Fibroblast of lung (primary cell): Measurements from ENCODE around the gene PSTPIP2. TPM values are rescaled to one million over a fixed set of nuclear protein-coding genes. Genes with fewer than 3 reads are reported as not detected.

Experiments
- DNase-seq, 2 donors: peaks; one replicate each; pipeline versions ENCODE4 v3.0.0 to v3.0.0-alpha.2; 2010; ENCODE audit warnings: low read depth in 2 of 2
- H2AFZ ChIP-seq: 2 replicates; pipeline ENCODE4 v1.5.1; 2012; ENCODE audit warnings: low read length, control low read depth, inconsistent platforms
- H3K27ac ChIP-seq: 2 replicates; pipeline ENCODE4 v1.5.1; 2011; ENCODE audit warnings: low read length, control low read depth; ENCODE audit not compliant: insufficient read depth
- H3K27me3 ChIP-seq: 2 replicates; pipeline ENCODE4 v1.5.1; 2011; ENCODE audit warnings: mild to moderate bottlenecking, low read length; ENCODE audit not compliant: control insufficient read depth, insufficient read depth
- H3K36me3 ChIP-seq: 2 replicates; pipeline ENCODE4 v1.5.1; 2011; ENCODE audit warnings: low read length; ENCODE audit not compliant: control insufficient read depth, insufficient read depth
- H3K4me1 ChIP-seq: 2 replicates; pipeline ENCODE4 v1.5.1; 2011; ENCODE audit warnings: low read length; ENCODE audit not compliant: control insufficient read depth, insufficient read depth; ENCODE audit errors: extremely low read depth
- H3K4me2 ChIP-seq: 2 replicates; pipeline ENCODE4 v1.5.1; 2011; ENCODE audit warnings: low read length, control low read depth; ENCODE audit not compliant: insufficient read depth; ENCODE audit errors: extremely low read depth
- H3K4me3 ChIP-seq, 4 experiments: fragments of 200-600 bp in 1 of 4; sonication (generic) in 1 of 4; replicated peaks in 1 of 4; 2 replicates each; pipeline ENCODE4 v1.5.1; 2011 to 2016; ENCODE audit warnings: low read length in 4 of 4, low read depth in 3 of 4, mild to moderate bottlenecking in 3 of 4, control low read depth in 2 of 4, inconsistent platforms in 1 of 4, mixed read lengths in 1 of 4; ENCODE audit not compliant: insufficient read depth in 1 of 4; ENCODE audit errors: control extremely low read depth in 1 of 4
- H3K79me2 ChIP-seq: 2 replicates; pipeline ENCODE4 v1.5.1; 2012; ENCODE audit warnings: mild to moderate bottlenecking, low read length, inconsistent platforms; ENCODE audit not compliant: control insufficient read depth, insufficient read depth
- H3K9ac ChIP-seq: 2 replicates; pipeline ENCODE4 v1.5.1; 2011; ENCODE audit warnings: mild to moderate bottlenecking, low read length, control low read depth; ENCODE audit not compliant: insufficient read depth
- H3K9me3 ChIP-seq: 2 replicates; pipeline ENCODE4 v1.5.1; 2012; ENCODE audit warnings: low read depth, low read length; ENCODE audit not compliant: control insufficient read depth, insufficient read depth
- H4K20me1 ChIP-seq: 2 replicates; pipeline ENCODE4 v1.5.1; 2011; ENCODE audit warnings: low read length; ENCODE audit not compliant: control insufficient read depth, insufficient read depth; ENCODE audit errors: extremely low read depth
- EZH2 ChIP-seq: IDR thresholded peaks from 2 replicates; pipeline ENCODE4 v1.5.1; 2012; ENCODE audit warnings: low read length, control low read depth, mild to moderate bottlenecking; ENCODE audit errors: missing control alignments
- polyA plus RNA-seq, 2 donors: library from polyadenylated mRNA; depleted of rRNA in 1 of 2; stranded (reverse) in 1 of 2; unstranded in 1 of 2; fragments of >200 nt; gene quantifications; 2 replicates each; pipeline ENCODE4 v1.2.1, GENCODE V29; 2011 to 2012; ENCODE audit warnings: missing spikeins in 1 of 2
- total RNA-seq: library from RNA; depleted of rRNA; stranded (reverse); fragments of >200 nt; gene quantifications from 2 replicates; pipeline ENCODE4 v1.2.1, GENCODE V29; 2014
- TF ChIP-seq, protein P1 (sequence below), 2 donors: IDR thresholded peaks in 1 of 2; conservative IDR thresholded peaks in 1 of 2; 1 replicate in 1 of 2; 2 replicates in 1 of 2; pipeline ENCODE4 v1.5.1; 2011 to 2012; ENCODE audit warnings: low read length in 2 of 2, control low read depth in 1 of 2, inconsistent platforms in 1 of 2, low read depth in 1 of 2, mild to moderate bottlenecking in 1 of 2

Gene PSTPIP2
- total and polyA plus RNA-seq, 2 donors (not counting 1 experiment from before 2014, with no cell fraction given) = 13.4 to 18.4 TPM

- DNase-seq = no peak
- H3K9me3 ChIP-seq = no peaks in the 10 kb centered on the region
- H3K4me3 ChIP-seq = peak overlapping the region; percentile 52 to 67 (median 58)
- no peaks in the 10 kb centered on the region for H3K36me3 ChIP-seq
- peak overlapping the region; percentile 74 for H3K4me2 ChIP-seq
- H3K27me3 ChIP-seq = no peaks in the 10 kb centered on the region
- H3K4me1 ChIP-seq = peaks cover 2% of the 10 kb centered on the region
- H4K20me1 ChIP-seq = no peaks in the 10 kb centered on the region
- peak overlapping the region; percentile 45 for H2AFZ ChIP-seq
- H3K9ac ChIP-seq = peak overlapping the region; percentile 66
- H3K27ac ChIP-seq = no peak overlapping the region
- TF ChIP-seq, protein P1, sequence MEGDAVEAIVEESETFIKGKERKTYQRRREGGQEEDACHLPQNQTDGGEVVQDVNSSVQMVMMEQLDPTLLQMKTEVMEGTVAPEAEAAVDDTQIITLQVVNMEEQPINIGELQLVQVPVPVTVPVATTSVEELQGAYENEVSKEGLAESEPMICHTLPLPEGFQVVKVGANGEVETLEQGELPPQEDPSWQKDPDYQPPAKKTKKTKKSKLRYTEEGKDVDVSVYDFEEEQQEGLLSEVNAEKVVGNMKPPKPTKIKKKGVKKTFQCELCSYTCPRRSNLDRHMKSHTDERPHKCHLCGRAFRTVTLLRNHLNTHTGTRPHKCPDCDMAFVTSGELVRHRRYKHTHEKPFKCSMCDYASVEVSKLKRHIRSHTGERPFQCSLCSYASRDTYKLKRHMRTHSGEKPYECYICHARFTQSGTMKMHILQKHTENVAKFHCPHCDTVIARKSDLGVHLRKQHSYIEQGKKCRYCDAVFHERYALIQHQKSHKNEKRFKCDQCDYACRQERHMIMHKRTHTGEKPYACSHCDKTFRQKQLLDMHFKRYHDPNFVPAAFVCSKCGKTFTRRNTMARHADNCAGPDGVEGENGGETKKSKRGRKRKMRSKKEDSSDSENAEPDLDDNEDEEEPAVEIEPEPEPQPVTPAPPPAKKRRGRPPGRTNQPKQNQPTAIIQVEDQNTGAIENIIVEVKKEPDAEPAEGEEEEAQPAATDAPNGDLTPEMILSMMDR (conservative IDR thresholded peaks at IDR 0.05 in 1 of 2, IDR thresholded peaks at IDR 0.05 in 1 of 2; ENCODE audit: low read depth in 1 of 2, low read length in 2 of 2) = no peak
- H3K79me2 ChIP-seq = no peaks in the 10 kb centered on the region
These were observed 43.5 kb downstream of the PSTPIP2 start for GRCh38 chr18:46028536-46028891.

DNA sequence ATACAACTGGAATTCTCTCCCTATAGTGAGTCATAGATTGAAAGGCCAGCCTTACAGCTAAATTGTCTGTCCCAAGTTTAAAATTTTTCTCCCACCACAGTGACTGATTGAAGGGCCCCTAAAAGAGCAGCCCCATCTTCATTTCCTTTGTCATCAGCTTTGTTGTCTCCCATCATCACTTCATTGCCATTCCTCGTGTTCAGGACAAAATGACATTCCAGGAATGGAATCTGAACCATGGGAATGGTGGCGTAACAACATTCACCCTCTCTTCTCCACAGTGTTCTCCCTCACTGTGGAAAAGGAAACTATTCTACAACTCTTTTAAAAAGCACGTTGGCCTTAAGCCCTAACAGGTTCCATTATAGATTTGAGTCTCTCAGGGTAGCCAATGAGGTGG is 52.1 kb downstream of the PSTPIP2 start:
- Histone ChIP-seq H3K27ac (no peak overlapping the region), H2AFZ (no peak overlapping the region), H3K27me3 (no peaks in the 10 kb centered on the region), H3K36me3 (peaks cover 2% of the 10 kb centered on the region), H3K9me3 (no peaks in the 10 kb centered on the region), H3K4me2 (no peak overlapping the region), H3K4me3 (no peak overlapping the region), H3K79me2 (no peaks in the 10 kb centered on the region), H3K4me1 (no peaks in the 10 kb centered on the region), H3K9ac (no peak overlapping the region), H4K20me1 (no peaks in the 10 kb centered on the region)
- DNase-seq = peak in 1 of 2 donors; percentile 13
- TF ChIP-seq, protein P1 (conservative IDR thresholded peaks at IDR 0.05 in 1 of 2, IDR thresholded peaks at IDR 0.05 in 1 of 2; ENCODE audit: low read depth in 1 of 2, low read length in 2 of 2) = no peak
- no peak for TF ChIP-seq EZH2

GRCh38 chr18:46013484-46014189 is 58.4 kb downstream of the PSTPIP2 start:
- no peak overlapping the region for H2AFZ ChIP-seq
- H3K9ac ChIP-seq = no peak overlapping the region
- no peaks in the 10 kb centered on the region for H3K4me1 ChIP-seq
- H3K79me2 ChIP-seq = no peaks in the 10 kb centered on the region
- peaks cover 2% of the 10 kb centered on the region for H3K36me3 ChIP-seq
- TF ChIP-seq, protein P1 (conservative IDR thresholded peaks at IDR 0.05 in 1 of 2, IDR thresholded peaks at IDR 0.05 in 1 of 2; ENCODE audit: low read depth in 1 of 2, low read length in 2 of 2) = no peak
- TF ChIP-seq EZH2 = no peak
- no peak overlapping the region for H3K4me2 ChIP-seq
- DNase-seq = no peak
- no peak overlapping the region for H3K4me3 ChIP-seq
- no peaks in the 10 kb centered on the region for H3K9me3 ChIP-seq
- H3K27ac ChIP-seq = no peak overlapping the region
- no peaks in the 10 kb centered on the region for H4K20me1 ChIP-seq
- no peaks in the 10 kb centered on the region for H3K27me3 ChIP-seq
